Endothelial cell of umbilical vein (primary cell): Measurements from ENCODE around the gene RPS5. TPM values are rescaled to one million over a fixed set of nuclear protein-coding genes. Genes with fewer than 3 reads are reported as not detected.

ENCODE experiments used
- BruUV-seq: library from RNA; stranded (reverse); fragments of 400-500 nt; replicated peaks from 2 replicates; lab custom pipeline; 2021; lab: Mats Ljungman, UMichigan
- CTCF ChIA-PET: fragments of 300-600, 350-600 bp; sonication (Branson Sonifier 250); formaldehyde crosslinking; loops from one replicate; lab custom pipeline; 2021; ENCODE audit warnings: antibody characterized with exemption, inconsistent platforms; lab: Charles Lee
- POLR2A ChIA-PET: fragments of 300-600, 350-600 bp; sonication (Branson Sonifier 250); formaldehyde crosslinking; loops from one replicate; lab custom pipeline; 2021; ENCODE audit warnings: antibody characterized with exemption, inconsistent platforms; lab: Charles Lee
- DNase-seq: peaks from one replicate; pipeline ENCODE4 v3.0.0-alpha.2; 2011; ENCODE audit warnings: low read depth, low spot score
- FAIRE-seq: peaks from 2 replicates; lab custom pipeline; 2011; peaks lifted over from hg19 to GRCh38; lab: Jason Lieb, UNC
- H2AFZ ChIP-seq: 2 replicates; pipeline ENCODE4 v1.6.0; 2012; ENCODE audit warnings: low read depth, low read length, control low read depth, inconsistent platforms
- H3K27ac ChIP-seq: 2 replicates; pipeline ENCODE4 v1.5.1; 2011; ENCODE audit warnings: low read depth, mild to moderate bottlenecking, control low read depth, low read length, moderate library complexity; ENCODE audit not compliant: insufficient read depth
- H3K27me3 ChIP-seq, 2 experiments: 2 replicates each; pipeline versions ENCODE4 v1.6.0 to v1.6.1; 2011; ENCODE audit warnings: low read length in 2 of 2, mixed read lengths in 1 of 2; ENCODE audit not compliant: control insufficient read depth in 2 of 2, insufficient read depth in 2 of 2
- H3K36me3 ChIP-seq, 2 experiments: 2 replicates in 1 of 2; 3 replicates in 1 of 2; pipeline ENCODE4 v1.5.1; 2011; ENCODE audit warnings: low read length in 2 of 2, mild to moderate bottlenecking in 1 of 2, moderate library complexity in 1 of 2; ENCODE audit not compliant: control insufficient read depth in 2 of 2, insufficient read depth in 2 of 2; ENCODE audit errors: extremely low read depth in 1 of 2
- H3K4me1 ChIP-seq: 3 replicates; pipeline ENCODE4 v1.5.1; 2011; ENCODE audit warnings: mild to moderate bottlenecking, low read length; ENCODE audit not compliant: control insufficient read depth, insufficient read depth; ENCODE audit errors: extremely low read depth
- H3K4me2 ChIP-seq: 2 replicates; pipeline ENCODE4 v1.6.1; 2011; ENCODE audit warnings: low read length, control low read depth, mixed read lengths; ENCODE audit not compliant: insufficient read depth
- H3K4me3 ChIP-seq, 3 experiments: fragments of 200-600 bp in 1 of 3; sonication (generic), shearing (Covaris generic) in 1 of 3; replicated peaks in 1 of 3; 2 replicates each; pipeline ENCODE4 v1.5.1; 2011 to 2016; ENCODE audit warnings: control low read depth in 3 of 3, low read length in 3 of 3, mild to moderate bottlenecking in 2 of 3, inconsistent platforms in 1 of 3, low read depth in 1 of 3, moderate library complexity in 1 of 3; ENCODE audit not compliant: insufficient read depth in 1 of 3
- H3K79me2 ChIP-seq: 2 replicates; pipeline ENCODE4 v1.6.0; 2012; ENCODE audit warnings: low read length, inconsistent platforms; ENCODE audit not compliant: control insufficient read depth, insufficient read depth
- H3K9ac ChIP-seq: replicated peaks from 2 replicates; pipeline ENCODE3; 2011; ENCODE audit warnings: low read length, control low read depth; ENCODE audit not compliant: insufficient read depth; ENCODE audit errors: extremely low read depth
- H3K9me1 ChIP-seq: replicated peaks from 3 replicates; pipeline ENCODE4 v1.6.0; 2011; ENCODE audit warnings: mild to moderate bottlenecking, low read length; ENCODE audit not compliant: control insufficient read depth, insufficient read depth; ENCODE audit errors: extremely low read depth
- H3K9me3 ChIP-seq: replicated peaks from 2 replicates; pipeline ENCODE4 v1.5.1; 2012; ENCODE audit warnings: low read length, inconsistent platforms; ENCODE audit not compliant: control insufficient read depth, insufficient read depth
- H4K20me1 ChIP-seq: replicated peaks from 2 replicates; pipeline ENCODE3; 2011; ENCODE audit warnings: mild to moderate bottlenecking, low read length; ENCODE audit not compliant: control insufficient read depth, insufficient read depth; ENCODE audit errors: extremely low read depth
- CTCF ChIP-seq, 2 donors: IDR thresholded peaks; 1 replicate in 1 of 2; 2 replicates in 1 of 2; pipeline ENCODE4 v1.5.1; 2011; ENCODE audit warnings: low read length in 2 of 2, mild to moderate bottlenecking in 2 of 2, moderate library complexity in 2 of 2, control low read depth in 1 of 2, inconsistent platforms in 1 of 2, low read depth in 1 of 2; ENCODE audit not compliant: insufficient read depth in 1 of 2; ENCODE audit errors: extremely low read depth in 1 of 2
- EZH2 ChIP-seq: IDR thresholded peaks from 2 replicates; pipeline ENCODE4 v1.6.1; 2012; ENCODE audit warnings: borderline replicate concordance, low read depth, mild to moderate bottlenecking, moderate library complexity, low read length, inconsistent platforms; ENCODE audit not compliant: severe bottlenecking
- MAX ChIP-seq: IDR thresholded peaks from 2 replicates; pipeline ENCODE4 v1.6.1; 2011; ENCODE audit not compliant: insufficient read depth, insufficient read length
- MYC ChIP-seq: IDR thresholded peaks from one replicate; pipeline ENCODE4 v1.6.1; 2011; ENCODE audit warnings: mild to moderate bottlenecking, low read depth, low read length
- dilution Hi-C: fragments of 300-500 bp; cut with MboI; formaldehyde crosslinking; loops from one replicate; pipeline ENCODE4 v1.15.0; 2019; ENCODE audit warnings: low sequenced_read_pairs; ENCODE audit not compliant: extremely low pct_ligation_motif_present
- intact Hi-C: fragments of 100-400 bp; cut with micrococcal nuclease; formaldehyde crosslinking; loops from one replicate; pipeline ENCODE4 v1.10.0; 2022
- polyA plus RNA-seq, 4 experiments: library from polyadenylated mRNA; depleted of rRNA in 3 of 4; stranded (reverse) in 3 of 4; unstranded in 1 of 4; fragments of >200 nt; gene quantifications; 2 replicates each; pipeline versions ENCODE4 v1.2.1 to v1.2.3, GENCODE V29; 2011 to 2012; ENCODE audit warnings: missing spikeins in 1 of 4
- total RNA-seq: library from RNA; stranded (reverse); gene quantifications from 2 replicates; pipeline ENCODE4 v1.2.3, GENCODE V29; 2021

RPS5 gene
- total and polyA plus RNA-seq, 2 donors (not counting 3 experiments of a cell fraction or from before 2014, with no cell fraction given): 993 to 3,430 TPM

- no peaks in the 10 kb centered on the region for H3K9me1 ChIP-seq
- H3K27me3 ChIP-seq: no peaks in the 10 kb centered on the region
- H3K4me3 ChIP-seq: peak overlapping the region in 1 of 3 experiments; percentile 51
- H3K79me2 ChIP-seq: peaks cover 10% of the 10 kb centered on the region
- DNase-seq (no peak), FAIRE-seq (peak; percentile 53)
- peaks cover 17% of the 10 kb centered on the region for H3K4me1 ChIP-seq
- ChIA-PET POLR2A (no interaction called here), CTCF (no interaction called here)
- no peaks in the 10 kb centered on the region for H4K20me1 ChIP-seq
- dilution Hi-C loops (no loop called here), intact Hi-C loops (no loop called here)
- peak; percentile 16 to 24 for TF ChIP-seq CTCF (IDR thresholded peaks at IDR 0.05; ENCODE audit: extremely low read depth in 1 of 2, insufficient read depth in 1 of 2, low read depth in 1 of 2, low read length in 2 of 2)
- TF ChIP-seq MYC: no peak
- H3K36me3 ChIP-seq: no peaks in the 10 kb centered on the region
- no peak overlapping the region for H3K9ac ChIP-seq
- H3K9me3 ChIP-seq: no peaks in the 10 kb centered on the region
- no TSS peak for BruUV-seq
- no peak overlapping the region for H2AFZ ChIP-seq
- H3K4me2 ChIP-seq: peak overlapping the region; percentile 53
- H3K27ac ChIP-seq: no peak overlapping the region
Observed at GRCh38 chr19:58406818-58407657, 20.0 kb downstream of the RPS5 start.

GRCh38 chr19:58407658-58408151 is 20.6 kb downstream of the RPS5 start:
- ChIA-PET CTCF (interaction anchor here (1.0 kb wide), 1 partner anchor 45 kb away, joined by 3 read pairs; the partner anchor contains the start of gene ZNF497), POLR2A (interaction anchor here (1.0 kb wide), 1 partner anchor 32 kb away, joined by 3 read pairs; the partner anchor contains the start of gene ZNF132)
- Histone ChIP-seq H3K27ac (peak overlapping the region; percentile 27), H3K27me3 (no peaks in the 10 kb centered on the region), H3K9me3 (no peaks in the 10 kb centered on the region), H3K9ac (peak overlapping the region; percentile 49), H3K4me1 (peaks cover 15% of the 10 kb centered on the region), H3K79me2 (peaks cover 10% of the 10 kb centered on the region), H3K9me1 (no peaks in the 10 kb centered on the region), H2AFZ (peak overlapping the region; percentile 84), H3K4me2 (peak overlapping the region; percentile 53), H3K4me3 (peak overlapping the region; percentile 51 to 93 (median 66)), H4K20me1 (no peaks in the 10 kb centered on the region), H3K36me3 (no peaks in the 10 kb centered on the region)
- FAIRE-seq (peak; percentile 18), DNase-seq (no peak)
- TF ChIP-seq EZH2: no peak
- no peak for TF ChIP-seq MAX
- intact Hi-C loops: loop anchor here (1.0 to 2.0 kb wide), 8 partner anchors 33 to 225 kb away; partner anchors contain the start of genes ZNF132, ZNF274, ZNF324B and ZNF497
- dilution Hi-C loops: no loop called here
- no TSS peak for BruUV-seq
